ENCODE data around the gene PIK3IP1. TPM values are rescaled to one million over a fixed set of nuclear protein-coding genes. Genes with fewer than 3 reads are reported as not detected.

The PIK3IP1 gene
- total and polyA plus RNA-seq, 2 experiments from 2014 or later, result 22.2 to 22.4 TPM

- Histone ChIP-seq H3K79me2 (no peaks in the 10 kb centered on the region), H3K27ac (no peak overlapping the region), H3K27me3 (no peaks in the 10 kb centered on the region), H4K20me1 (ENCODE audit: insufficient read depth, poor library complexity, severe bottlenecking) (no peaks in the 10 kb centered on the region), H2AFZ (no peak overlapping the region), H3K4me3 (no peak overlapping the region), H3K9me2 (replicated peaks; ENCODE audit: insufficient read depth) (no peaks in the 10 kb centered on the region), H3K9me3 (ENCODE audit: low read depth) (no peaks in the 10 kb centered on the region), H3K4me1 (ENCODE audit: insufficient read depth) (peaks cover 10% of the 10 kb centered on the region), H3K36me3 (replicated peaks; ENCODE audit: insufficient read depth, low read depth) (peaks cover 4% of the 10 kb centered on the region), H3K4me2 (no peak overlapping the region)
- TF ChIP-seq CTCF (IDR thresholded peaks at IDR 0.05; ENCODE audit: poor library complexity), result no peak
- no peak for TF ChIP-seq EZH2 (IDR thresholded peaks at IDR 0.05; ENCODE audit: borderline replicate concordance)
- 81% methylated on average over 5 of the region's 5 CpGs for WGBS (ENCODE audit: low lambda C conversion rate, missing lambda C conversion rate)
- no peak for DNase-seq (ENCODE audit: low spot score)
Observed at GRCh38 chr22:31277741-31278140, 14.5 kb downstream of the PIK3IP1 start.

DNA sequence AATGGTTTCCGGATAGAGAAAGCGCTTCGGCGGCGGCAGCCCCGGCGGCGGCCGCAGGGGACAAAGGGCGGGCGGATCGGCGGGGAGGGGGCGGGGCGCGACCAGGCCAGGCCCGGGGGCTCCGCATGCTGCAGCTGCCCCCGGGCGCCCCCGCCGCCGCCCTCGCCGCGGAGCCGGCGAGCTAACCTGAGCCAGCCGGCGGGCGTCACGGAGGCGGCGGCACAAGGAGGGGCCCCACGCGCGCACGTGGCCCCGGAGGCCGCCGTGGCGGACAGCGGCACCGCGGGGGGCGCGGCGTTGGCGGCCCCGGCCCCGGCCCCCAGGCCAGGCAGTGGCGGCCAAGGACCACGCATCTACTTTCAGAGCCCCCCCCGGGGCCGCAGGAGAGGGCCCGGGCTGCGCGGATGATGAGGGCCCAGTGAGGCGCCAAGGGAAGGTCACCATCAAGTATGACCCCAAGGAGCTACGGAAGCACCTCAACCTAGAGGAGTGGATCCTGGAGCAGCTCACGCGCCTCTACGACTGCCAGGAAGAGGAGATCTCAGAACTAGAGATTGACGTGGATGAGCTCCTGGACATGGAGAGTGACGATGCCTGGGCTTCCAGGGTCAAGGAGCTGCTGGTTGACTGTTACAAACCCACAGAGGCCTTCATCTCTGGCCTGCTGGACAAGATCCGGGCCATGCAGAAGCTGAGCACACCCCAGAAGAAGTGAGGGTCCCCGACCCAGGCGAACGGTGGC, 15.7 kb downstream of the PIK3IP1 start:
- Histone ChIP-seq H3K36me3 (replicated peaks; ENCODE audit: insufficient read depth, low read depth) (peaks cover 4% of the 10 kb centered on the region), H2AFZ (no peak overlapping the region), H3K27ac (no peak overlapping the region), H3K79me2 (no peaks in the 10 kb centered on the region), H3K4me3 (no peak overlapping the region), H3K4me2 (no peak overlapping the region), H3K9me3 (ENCODE audit: low read depth) (no peaks in the 10 kb centered on the region), H4K20me1 (ENCODE audit: insufficient read depth, poor library complexity, severe bottlenecking) (no peaks in the 10 kb centered on the region), H3K9me2 (replicated peaks; ENCODE audit: insufficient read depth) (no peaks in the 10 kb centered on the region), H3K27me3 (no peaks in the 10 kb centered on the region), H3K4me1 (ENCODE audit: insufficient read depth) (peaks cover 13% of the 10 kb centered on the region)
- no peak for DNase-seq (ENCODE audit: low spot score)
- TF ChIP-seq EZH2phosphoT487 (IDR thresholded peaks at IDR 0.05; ENCODE audit: low read depth, severe bottlenecking, unreplicated experiment) (no peak), CTCF (IDR thresholded peaks at IDR 0.05; ENCODE audit: poor library complexity) (no peak), EZH2 (IDR thresholded peaks at IDR 0.05; ENCODE audit: borderline replicate concordance) (no peak)
- 99% methylated on average over 23 of the region's 69 CpGs for WGBS (ENCODE audit: low lambda C conversion rate, missing lambda C conversion rate)

DNA sequence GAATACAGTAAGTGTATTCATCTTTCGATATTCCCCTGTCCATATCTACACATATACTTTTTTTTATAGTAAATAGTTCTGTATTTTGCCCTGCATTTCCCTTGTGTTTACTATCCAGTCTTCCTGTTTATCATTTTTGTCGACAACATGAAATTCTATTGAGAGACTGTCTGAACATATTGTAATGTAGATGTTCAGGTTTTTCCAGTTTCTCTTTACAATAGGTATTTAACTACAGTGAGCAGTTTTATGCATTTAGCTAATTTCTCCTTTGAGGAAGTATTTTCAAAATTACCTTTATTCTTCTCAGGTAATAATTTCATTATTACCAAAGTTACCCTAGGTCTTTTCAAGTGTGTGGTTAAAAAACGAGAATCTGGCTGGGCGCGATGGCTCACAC, 16.7 kb downstream of the PIK3IP1 start:
- Histone ChIP-seq H3K36me3 (replicated peaks; ENCODE audit: insufficient read depth, low read depth) (peaks cover 4% of the 10 kb centered on the region), H3K9me3 (ENCODE audit: low read depth) (no peaks in the 10 kb centered on the region), H3K4me1 (ENCODE audit: insufficient read depth) (peaks cover 19% of the 10 kb centered on the region), H3K4me2 (no peak overlapping the region), H3K4me3 (no peak overlapping the region), H3K9me2 (replicated peaks; ENCODE audit: insufficient read depth) (no peaks in the 10 kb centered on the region), H3K27ac (peak overlapping the region; percentile 76), H4K20me1 (ENCODE audit: insufficient read depth, poor library complexity, severe bottlenecking) (no peaks in the 10 kb centered on the region), H2AFZ (no peak overlapping the region), H3K79me2 (no peaks in the 10 kb centered on the region), H3K27me3 (no peaks in the 10 kb centered on the region)
- 75% methylated on average over 5 of the region's 5 CpGs for WGBS (ENCODE audit: low lambda C conversion rate, missing lambda C conversion rate)
- TF ChIP-seq EZH2 (IDR thresholded peaks at IDR 0.05; ENCODE audit: borderline replicate concordance) (no peak), CTCF (IDR thresholded peaks at IDR 0.05; ENCODE audit: poor library complexity) (no peak), EZH2phosphoT487 (IDR thresholded peaks at IDR 0.05; ENCODE audit: low read depth, severe bottlenecking, unreplicated experiment) (no peak)
- DNase-seq (ENCODE audit: low spot score), result no peak

Measured in hepatocyte (in vitro differentiated cells).